ENCODE data around the gene SKAP2. TPM values are rescaled to one million over a fixed set of nuclear protein-coding genes. Genes with fewer than 3 reads are reported as not detected.

The SKAP2 gene
- polyA plus RNA-seq, 3 donors: 19.2 to 204 (median 158) TPM

DNA sequence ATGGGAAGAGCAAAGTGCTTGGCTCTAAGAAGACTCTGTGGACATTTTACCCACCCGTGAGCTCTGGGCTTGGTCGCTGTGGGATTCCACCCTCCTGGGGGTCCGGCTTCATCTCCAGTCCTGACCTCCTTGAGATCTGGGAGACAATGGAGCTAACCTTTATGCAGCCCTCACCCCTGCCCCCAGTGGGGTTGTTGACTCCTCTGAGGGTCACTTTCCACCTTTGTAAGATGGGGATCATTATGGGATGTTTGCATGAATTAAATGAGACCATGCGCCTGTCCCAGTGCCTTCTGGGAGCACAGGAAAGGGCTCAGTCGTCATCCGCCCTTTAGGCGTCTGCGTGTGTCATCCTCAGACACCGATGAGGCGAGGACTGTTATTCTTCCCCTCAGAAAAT lies 237.2 kb downstream of the SKAP2 start:
- intact Hi-C loops (cut with micrococcal nuclease): no loop called here
- WGBS (ENCODE audit: insufficient coverage): 100% methylated on average over 4 of the region's 10 CpGs

DNA sequence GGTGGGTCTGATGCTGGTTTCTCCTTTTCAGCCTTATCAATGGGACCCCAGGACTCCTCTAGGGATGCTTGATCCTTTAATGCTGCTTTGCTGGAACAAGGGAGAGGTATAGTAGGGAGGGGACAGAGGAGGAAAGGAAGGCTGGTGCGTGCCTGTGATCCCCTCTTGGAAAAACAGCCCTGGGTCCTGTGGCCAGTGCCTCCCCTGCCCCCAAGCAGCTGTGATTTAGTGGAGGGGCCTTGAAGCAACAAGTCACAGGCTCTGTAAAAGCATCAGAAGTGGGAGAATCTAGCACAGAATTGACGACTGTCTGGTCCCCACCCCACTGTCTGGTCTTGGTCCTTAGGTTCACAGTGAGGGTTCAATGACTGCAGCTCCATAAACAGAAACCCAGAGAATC lies 237.7 kb downstream of the SKAP2 start:
- Histone ChIP-seq H4K20me1 (ENCODE audit: insufficient read depth, low read length) (no peaks in the 10 kb centered on the region), H3K36me3 (replicated peaks in 1 of 2; ENCODE audit: control insufficient read depth in 1 of 2, insufficient read depth in 2 of 2, low read length in 2 of 2) (no peaks in the 10 kb centered on the region), H3K9me3 (replicated peaks in 1 of 2; ENCODE audit: control insufficient read depth in 1 of 2, insufficient read depth in 1 of 2, low read length in 2 of 2) (no peaks in the 10 kb centered on the region), H2AFZ (ENCODE audit: insufficient read depth, low read depth, low read length, poor library complexity, severe bottlenecking) (no peak overlapping the region), H3K27ac (ENCODE audit: low read depth in 1 of 2, low read length in 2 of 2) (no peak overlapping the region), H3K9ac (ENCODE audit: insufficient read depth, low read length, poor library complexity, severe bottlenecking) (no peak overlapping the region), H3K4me3 (replicated peaks in 1 of 3; ENCODE audit: low read depth in 2 of 3, low read length in 3 of 3) (no peak overlapping the region), H3K4me1 (ENCODE audit: control insufficient read depth in 1 of 2, insufficient read depth in 2 of 2, low read length in 2 of 2) (no peaks in the 10 kb centered on the region), H3K4me2 (replicated peaks; ENCODE audit: extremely low read depth, low read length, poor library complexity, severe bottlenecking) (no peak overlapping the region), H3K79me2 (ENCODE audit: insufficient read depth, low read length) (no peaks in the 10 kb centered on the region), H3K27me3 (ENCODE audit: control insufficient read depth in 2 of 2, insufficient read depth in 2 of 2, low read length in 2 of 2) (no peaks in the 10 kb centered on the region)
- Mint-ChIP-seq H3K4me3 (no peak overlapping the region), H3K36me3 (no peaks in the 10 kb centered on the region), H3K27ac (no peak overlapping the region), H3K9me3 (no peaks in the 10 kb centered on the region), H3K27me3 (ENCODE audit: low read depth in 3 of 3) (no peaks in the 10 kb centered on the region), H3K4me1 (no peaks in the 10 kb centered on the region)
- intact Hi-C loops (cut with micrococcal nuclease): no loop called here
- DNase-seq: no peak
- 94% methylated on average over 2 of the region's 2 CpGs for WGBS (ENCODE audit: insufficient coverage)
- TF ChIP-seq, protein P1, sequence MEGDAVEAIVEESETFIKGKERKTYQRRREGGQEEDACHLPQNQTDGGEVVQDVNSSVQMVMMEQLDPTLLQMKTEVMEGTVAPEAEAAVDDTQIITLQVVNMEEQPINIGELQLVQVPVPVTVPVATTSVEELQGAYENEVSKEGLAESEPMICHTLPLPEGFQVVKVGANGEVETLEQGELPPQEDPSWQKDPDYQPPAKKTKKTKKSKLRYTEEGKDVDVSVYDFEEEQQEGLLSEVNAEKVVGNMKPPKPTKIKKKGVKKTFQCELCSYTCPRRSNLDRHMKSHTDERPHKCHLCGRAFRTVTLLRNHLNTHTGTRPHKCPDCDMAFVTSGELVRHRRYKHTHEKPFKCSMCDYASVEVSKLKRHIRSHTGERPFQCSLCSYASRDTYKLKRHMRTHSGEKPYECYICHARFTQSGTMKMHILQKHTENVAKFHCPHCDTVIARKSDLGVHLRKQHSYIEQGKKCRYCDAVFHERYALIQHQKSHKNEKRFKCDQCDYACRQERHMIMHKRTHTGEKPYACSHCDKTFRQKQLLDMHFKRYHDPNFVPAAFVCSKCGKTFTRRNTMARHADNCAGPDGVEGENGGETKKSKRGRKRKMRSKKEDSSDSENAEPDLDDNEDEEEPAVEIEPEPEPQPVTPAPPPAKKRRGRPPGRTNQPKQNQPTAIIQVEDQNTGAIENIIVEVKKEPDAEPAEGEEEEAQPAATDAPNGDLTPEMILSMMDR (IDR thresholded peaks at IDR 0.05): no peak

More for the DNA sequence above, 237.2 kb downstream of the SKAP2 start:
- Mint-ChIP-seq H3K4me3 (no peak overlapping the region), H3K4me1 (no peaks in the 10 kb centered on the region), H3K27me3 (ENCODE audit: low read depth in 3 of 3) (no peaks in the 10 kb centered on the region), H3K9me3 (no peaks in the 10 kb centered on the region), H3K27ac (no peak overlapping the region), H3K36me3 (no peaks in the 10 kb centered on the region)
- H2AFZ ChIP-seq (ENCODE audit: insufficient read depth, low read depth, low read length, poor library complexity, severe bottlenecking): no peak overlapping the region
- DNase-seq: no peak
- H3K79me2 ChIP-seq (ENCODE audit: insufficient read depth, low read length): no peaks in the 10 kb centered on the region
- TF ChIP-seq, protein P1 (IDR thresholded peaks at IDR 0.05): no peak
- H3K4me2 ChIP-seq (replicated peaks; ENCODE audit: extremely low read depth, low read length, poor library complexity, severe bottlenecking): no peak overlapping the region
- no peaks in the 10 kb centered on the region for H4K20me1 ChIP-seq (ENCODE audit: insufficient read depth, low read length)
- H3K9ac ChIP-seq (ENCODE audit: insufficient read depth, low read length, poor library complexity, severe bottlenecking): no peak overlapping the region
- no peaks in the 10 kb centered on the region for H3K36me3 ChIP-seq (replicated peaks in 1 of 2; ENCODE audit: control insufficient read depth in 1 of 2, insufficient read depth in 2 of 2, low read length in 2 of 2)
- no peak overlapping the region for H3K4me3 ChIP-seq (replicated peaks in 1 of 3; ENCODE audit: low read depth in 2 of 3, low read length in 3 of 3)
- no peak overlapping the region for H3K27ac ChIP-seq (ENCODE audit: low read depth in 1 of 2, low read length in 2 of 2)
- H3K9me3 ChIP-seq (replicated peaks in 1 of 2; ENCODE audit: control insufficient read depth in 1 of 2, insufficient read depth in 1 of 2, low read length in 2 of 2): no peaks in the 10 kb centered on the region
- H3K27me3 ChIP-seq (ENCODE audit: control insufficient read depth in 2 of 2, insufficient read depth in 2 of 2, low read length in 2 of 2): no peaks in the 10 kb centered on the region
- no peaks in the 10 kb centered on the region for H3K4me1 ChIP-seq (ENCODE audit: control insufficient read depth in 1 of 2, insufficient read depth in 2 of 2, low read length in 2 of 2)

Measured in CD14-positive monocyte (primary cell).